Erythroblast (primary cell): Measurements from ENCODE around the gene CCNH.

Source experiments
- GATA1 ChIP-seq: IDR thresholded peaks from 2 replicates; pipeline ENCODE4 v1.6.1; 2011; ENCODE audit warnings: low read depth, mild to moderate bottlenecking, control low read depth, low read length, moderate library complexity
- POLR2A ChIP-seq: IDR thresholded peaks from 2 replicates; pipeline ENCODE4 v1.6.1; 2011; ENCODE audit warnings: mild to moderate bottlenecking, low read length

DNA sequence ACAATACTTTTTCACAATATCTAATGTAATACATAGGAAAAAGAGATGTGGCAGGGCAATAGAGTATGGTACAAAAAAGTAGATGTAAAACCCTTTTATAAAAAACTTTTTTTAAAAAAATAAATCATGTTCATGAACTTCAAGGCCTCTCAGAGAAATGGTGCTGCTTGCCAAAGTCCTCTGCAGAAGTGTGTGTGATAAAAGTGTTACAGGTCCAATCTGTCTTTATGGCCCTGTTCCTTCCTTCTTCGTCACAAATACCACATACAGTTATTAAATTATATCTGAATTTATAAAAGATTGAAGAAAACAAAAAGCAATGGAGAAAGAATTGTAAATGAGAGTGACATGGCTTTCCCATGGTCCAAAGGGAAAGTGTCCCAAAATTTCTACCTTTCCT, 21.7 kb upstream of the CCNH start:
- TF ChIP-seq POLR2A = no peak
- no peak for TF ChIP-seq GATA1
